Measurements from ENCODE around the gene MXD3.

The MXD3 gene

GRCh38 chr5:177328545-177329231 is 17.0 kb upstream of the MXD3 start:
- TF ChIP-seq CTCF (IDR thresholded peaks at IDR 0.05; ENCODE audit: insufficient read depth, missing control alignments), result no peak
- DNase-seq (ENCODE audit: insufficient read length, low spot score) (no peak), FAIRE-seq (no peak)

- TF ChIP-seq CTCF (IDR thresholded peaks at IDR 0.05; ENCODE audit: insufficient read depth, missing control alignments), result no peak
- DNase-seq (ENCODE audit: insufficient read length, low spot score), result no peak
- no peak for FAIRE-seq
These were observed 16.1 kb upstream of the MXD3 start for GRCh38 chr5:177327539-177328522.

- no peak for TF ChIP-seq CTCF (IDR thresholded peaks at IDR 0.05; ENCODE audit: insufficient read depth, missing control alignments)
- no peak for FAIRE-seq
- DNase-seq (ENCODE audit: insufficient read length, low spot score), result no peak
These were observed 14.2 kb upstream of the MXD3 start for GRCh38 chr5:177325868-177326381.

GRCh38 chr5:177320879-177321278 is 9.2 kb upstream of the MXD3 start:
- no peak for TF ChIP-seq CTCF (IDR thresholded peaks at IDR 0.05; ENCODE audit: insufficient read depth, missing control alignments)
- FAIRE-seq, result no peak
- no peak for DNase-seq (ENCODE audit: insufficient read length, low spot score)

GRCh38 chr5:177319913-177320588 is 8.4 kb upstream of the MXD3 start:
- no peak for DNase-seq (ENCODE audit: insufficient read length, low spot score)
- TF ChIP-seq CTCF (IDR thresholded peaks at IDR 0.05; ENCODE audit: insufficient read depth, missing control alignments), result no peak
- no peak for FAIRE-seq

- FAIRE-seq (peak; percentile 51), DNase-seq (ENCODE audit: insufficient read length, low spot score) (peak; percentile 77)
- TF ChIP-seq CTCF (IDR thresholded peaks at IDR 0.05; ENCODE audit: insufficient read depth, missing control alignments), result peak; percentile 84
These were observed 6.3 kb upstream of the MXD3 start for GRCh38 chr5:177317959-177318377.
